Endodermal cell (in vitro differentiated cells): Measurements from ENCODE around the gene SPTA1. TPM values are rescaled to one million over a fixed set of nuclear protein-coding genes. Genes with fewer than 3 reads are reported as not detected.

Experiments used
- DNase-seq: peaks from one replicate; pipeline ENCODE4 v3.0.0-alpha.2; 2017
- H3K27ac ChIP-seq: 2 replicates; pipeline ENCODE4 v1.5.1; 2013; ENCODE audit warnings: mild to moderate bottlenecking, low read depth, low read length, moderate library complexity
- H3K27me3 ChIP-seq: 2 replicates; pipeline ENCODE4 v1.6.1; 2013; ENCODE audit warnings: mild to moderate bottlenecking, low read length, moderate library complexity; ENCODE audit not compliant: insufficient read depth, control insufficient read depth, poor library complexity, severe bottlenecking
- H3K36me3 ChIP-seq: 2 replicates; pipeline ENCODE4 v1.7.0; 2013; ENCODE audit warnings: mild to moderate bottlenecking, low read length, moderate library complexity; ENCODE audit not compliant: control insufficient read depth, insufficient read depth
- H3K4me1 ChIP-seq: one replicate; pipeline ENCODE4 v1.7.0; 2013; ENCODE audit warnings: low read length; ENCODE audit not compliant: control insufficient read depth, insufficient read depth
- H3K4me3 ChIP-seq: 2 replicates; pipeline ENCODE4 v1.5.1; 2013; ENCODE audit warnings: mild to moderate bottlenecking, low read length, moderate library complexity
- H3K9ac ChIP-seq: 2 replicates; pipeline ENCODE4 v1.6.1; 2013; ENCODE audit warnings: mild to moderate bottlenecking, low read length, moderate library complexity; ENCODE audit not compliant: poor library complexity, severe bottlenecking; ENCODE audit errors: extremely low read depth
- H3K9me3 ChIP-seq: 2 replicates; pipeline ENCODE4 v1.6.1; 2013; ENCODE audit warnings: mild to moderate bottlenecking, low read length, moderate library complexity; ENCODE audit not compliant: control insufficient read depth
- H3K27ac Mint-ChIP-seq: 2 replicates; pipeline ENCODE4 v1.8.0; 2020; ENCODE audit warnings: mixed read lengths
- H3K27me3 Mint-ChIP-seq: 2 replicates; pipeline ENCODE4 v1.8.0; 2021; ENCODE audit warnings: mild to moderate bottlenecking, mixed read lengths; ENCODE audit not compliant: insufficient read depth
- H3K36me3 Mint-ChIP-seq: 2 replicates; pipeline ENCODE4 v1.8.0; 2020; ENCODE audit warnings: low read depth, mixed read lengths
- H3K4me1 Mint-ChIP-seq: 2 replicates; pipeline ENCODE4 v1.8.0; 2020; ENCODE audit warnings: mixed read lengths
- H3K4me3 Mint-ChIP-seq: 2 replicates; pipeline ENCODE4 v1.8.0; 2020; ENCODE audit warnings: mild to moderate bottlenecking, moderate library complexity, mixed read lengths
- H3K9me3 Mint-ChIP-seq: 2 replicates; pipeline ENCODE4 v1.8.0; 2020; ENCODE audit warnings: mild to moderate bottlenecking, mixed read lengths
- WGBS, 2 experiments: methylation state at CpG; one replicate each; pipeline versions ENCODE4 v1.1.5 to v1.1.7; 2013; ENCODE audit warnings: missing lambda C conversion rate in 2 of 2, mixed read lengths in 1 of 2; ENCODE audit not compliant: insufficient coverage in 1 of 2, insufficient read length in 1 of 2; 5-methylcytosine and 5-hydroxymethylcytosine counted together
- total RNA-seq, 2 donors: library from RNA; stranded (reverse); fragmentation: NEBNext Ultra II Directional in 1 of 2; extraction: Animal tissue kit (Norgen Biotek cat#: 25700) in 1 of 2; gene quantifications; 2 replicates in 1 of 2; 3 replicates in 1 of 2; pipeline ENCODE4 v1.2.1, GENCODE V29; 2021
- TF ChIP-seq, protein P1 (sequence below): fragments of 200-600 bp; sonication (generic); conservative IDR thresholded peaks from 2 replicates; pipeline ENCODE4 v1.5.0; 2021; ENCODE audit warnings: antibody characterized with exemption, mild to moderate bottlenecking

The SPTA1 gene
- total RNA-seq, 2 donors from 2014 or later, result not detected

- Histone ChIP-seq H3K9ac (no peak overlapping the region), H3K36me3 (no peaks in the 10 kb centered on the region), H3K4me3 (no peak overlapping the region), H3K27me3 (no peaks in the 10 kb centered on the region), H3K4me1 (no peaks in the 10 kb centered on the region), H3K9me3 (no peaks in the 10 kb centered on the region), H3K27ac (no peak overlapping the region)
- Mint-ChIP-seq H3K4me1 (no peaks in the 10 kb centered on the region), H3K4me3 (no peak overlapping the region), H3K27ac (no peak overlapping the region), H3K36me3 (no peaks in the 10 kb centered on the region), H3K9me3 (no peaks in the 10 kb centered on the region), H3K27me3 (peaks cover 1% of the 10 kb centered on the region)
- DNase-seq, result no peak
- WGBS, 2 experiments, result 70 to 76% methylated on average over 4 to 6 of the region's 6 CpGs
- TF ChIP-seq, protein P1, sequence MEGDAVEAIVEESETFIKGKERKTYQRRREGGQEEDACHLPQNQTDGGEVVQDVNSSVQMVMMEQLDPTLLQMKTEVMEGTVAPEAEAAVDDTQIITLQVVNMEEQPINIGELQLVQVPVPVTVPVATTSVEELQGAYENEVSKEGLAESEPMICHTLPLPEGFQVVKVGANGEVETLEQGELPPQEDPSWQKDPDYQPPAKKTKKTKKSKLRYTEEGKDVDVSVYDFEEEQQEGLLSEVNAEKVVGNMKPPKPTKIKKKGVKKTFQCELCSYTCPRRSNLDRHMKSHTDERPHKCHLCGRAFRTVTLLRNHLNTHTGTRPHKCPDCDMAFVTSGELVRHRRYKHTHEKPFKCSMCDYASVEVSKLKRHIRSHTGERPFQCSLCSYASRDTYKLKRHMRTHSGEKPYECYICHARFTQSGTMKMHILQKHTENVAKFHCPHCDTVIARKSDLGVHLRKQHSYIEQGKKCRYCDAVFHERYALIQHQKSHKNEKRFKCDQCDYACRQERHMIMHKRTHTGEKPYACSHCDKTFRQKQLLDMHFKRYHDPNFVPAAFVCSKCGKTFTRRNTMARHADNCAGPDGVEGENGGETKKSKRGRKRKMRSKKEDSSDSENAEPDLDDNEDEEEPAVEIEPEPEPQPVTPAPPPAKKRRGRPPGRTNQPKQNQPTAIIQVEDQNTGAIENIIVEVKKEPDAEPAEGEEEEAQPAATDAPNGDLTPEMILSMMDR, result no peak
Measured at GRCh38 chr1:158717344-158717743, 30.8 kb upstream of the SPTA1 start.

DNA sequence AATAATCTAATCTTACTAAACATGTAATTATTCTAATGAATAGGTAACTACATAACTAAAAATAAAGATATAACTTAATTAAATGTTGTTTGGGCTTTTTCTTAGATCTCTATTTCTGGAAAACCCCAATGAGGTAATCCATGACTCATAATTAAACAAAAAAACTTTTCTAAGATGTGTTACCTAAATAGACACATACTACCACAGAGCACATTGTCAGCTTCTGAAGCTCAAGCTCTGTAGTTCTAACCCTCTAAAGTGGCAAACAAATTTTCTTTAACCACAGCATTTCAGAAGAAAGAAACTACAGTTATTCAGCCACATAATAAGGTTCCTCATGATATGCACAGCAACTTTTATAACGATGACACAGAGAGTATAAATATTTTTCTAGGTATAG lies 29.8 kb upstream of the SPTA1 start:
- no peaks in the 10 kb centered on the region for H3K9me3 Mint-ChIP-seq
- no peaks in the 10 kb centered on the region for H3K36me3 Mint-ChIP-seq
- Histone ChIP-seq H3K36me3 (no peaks in the 10 kb centered on the region), H3K27ac (no peak overlapping the region), H3K9ac (no peak overlapping the region), H3K4me3 (no peak overlapping the region), H3K9me3 (no peaks in the 10 kb centered on the region), H3K4me1 (no peaks in the 10 kb centered on the region), H3K27me3 (no peaks in the 10 kb centered on the region)
- DNase-seq, result no peak
- peaks cover 1% of the 10 kb centered on the region for H3K27me3 Mint-ChIP-seq
- H3K4me1 Mint-ChIP-seq, result no peaks in the 10 kb centered on the region
- H3K4me3 Mint-ChIP-seq, result no peak overlapping the region
- TF ChIP-seq, protein P1, result no peak
- no peak overlapping the region for H3K27ac Mint-ChIP-seq
- WGBS, 2 experiments, result 93 to 100% methylated on average over 1 of the region's 1 CpG

GRCh38 chr1:158714754-158715153 lies 28.2 kb upstream of the SPTA1 start:
- Mint-ChIP-seq H3K4me3 (no peak overlapping the region), H3K27me3 (peaks cover 1% of the 10 kb centered on the region), H3K9me3 (no peaks in the 10 kb centered on the region), H3K27ac (no peak overlapping the region), H3K4me1 (no peaks in the 10 kb centered on the region), H3K36me3 (no peaks in the 10 kb centered on the region)
- no peak overlapping the region for H3K27ac ChIP-seq
- TF ChIP-seq, protein P1, result peak; percentile 40
- H3K9ac ChIP-seq, result no peak overlapping the region
- no peaks in the 10 kb centered on the region for H3K9me3 ChIP-seq
- no peaks in the 10 kb centered on the region for H3K27me3 ChIP-seq
- no peak overlapping the region for H3K4me3 ChIP-seq
- H3K36me3 ChIP-seq, result no peaks in the 10 kb centered on the region
- 78% methylated on average over 1 of the region's 1 CpG; no CpG with 5 or more reads in 1 of the 2 experiments for whole genome bisulfite sequencing, 2 experiments
- H3K4me1 ChIP-seq, result no peaks in the 10 kb centered on the region
- no peak for DNase-seq
